GM10847 (cell line): ENCODE results near the gene PRAMEF15.
"Not testable (repeated sequence)": the region's sequence is repeated elsewhere in the genome, so short reads cannot be mapped to it uniquely, and the experiment has no call there.

Source experiments
- POLR2A ChIP-seq: IDR thresholded peaks from 2 replicates; pipeline ENCODE4 v1.6.1; 2011; ENCODE audit not compliant: insufficient read length; ENCODE audit errors: extremely low read depth

Gene PRAMEF15

DNA sequence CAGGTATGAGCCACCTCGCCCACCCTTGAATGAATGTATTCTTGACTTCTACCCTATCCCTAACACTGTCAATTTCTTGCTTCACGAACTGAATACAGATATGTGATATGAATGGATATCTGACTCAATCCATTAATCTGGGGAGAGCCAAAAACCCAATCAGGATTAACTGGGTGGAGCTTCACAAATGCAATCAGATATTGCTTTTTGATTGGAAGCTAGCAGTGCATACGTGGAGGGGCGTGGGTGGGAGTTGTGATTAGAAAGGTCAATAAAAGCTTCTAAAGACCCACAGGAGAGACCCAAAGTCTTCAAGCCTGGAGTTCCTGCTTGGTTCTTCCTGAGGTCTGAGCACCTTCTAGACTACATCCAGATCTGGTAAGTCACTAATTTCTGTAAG lies at the start of gene PRAMEF15:
TSS of gene PRAMEF15 (plus strand) at position 301 of the 400 bp plus-strand sequence. CDS start 2,827 bp downstream, outside the sequence.
- not testable (repeated sequence) for TF ChIP-seq POLR2A

DNA sequence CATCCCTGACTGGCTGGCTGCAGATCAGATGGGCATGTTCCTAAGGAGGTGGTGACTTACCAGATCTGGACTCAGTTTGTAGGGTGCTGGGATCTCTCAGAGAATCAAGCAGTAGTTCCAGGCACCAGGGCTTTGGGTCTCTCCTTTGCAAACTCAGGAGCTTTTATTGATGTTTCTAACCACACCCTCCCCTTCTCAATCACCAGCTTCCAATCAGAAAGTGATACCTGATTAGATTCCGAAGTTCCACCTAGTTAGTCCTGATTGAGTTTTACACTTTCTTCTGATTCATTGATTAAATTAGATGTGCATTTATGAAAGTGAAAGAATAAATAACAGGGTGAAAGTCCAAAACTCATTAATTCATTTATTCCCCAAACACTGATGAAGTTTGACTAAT lies 30.3 kb upstream of the PRAMEF15 start, which contains the start of gene PRAMEF8:
TSS of gene PRAMEF8 (minus strand) at position 101 of the 400 bp plus-strand sequence. CDS start 1,046 bp downstream, outside the sequence.
- TF ChIP-seq POLR2A, result not testable (repeated sequence)

DNA sequence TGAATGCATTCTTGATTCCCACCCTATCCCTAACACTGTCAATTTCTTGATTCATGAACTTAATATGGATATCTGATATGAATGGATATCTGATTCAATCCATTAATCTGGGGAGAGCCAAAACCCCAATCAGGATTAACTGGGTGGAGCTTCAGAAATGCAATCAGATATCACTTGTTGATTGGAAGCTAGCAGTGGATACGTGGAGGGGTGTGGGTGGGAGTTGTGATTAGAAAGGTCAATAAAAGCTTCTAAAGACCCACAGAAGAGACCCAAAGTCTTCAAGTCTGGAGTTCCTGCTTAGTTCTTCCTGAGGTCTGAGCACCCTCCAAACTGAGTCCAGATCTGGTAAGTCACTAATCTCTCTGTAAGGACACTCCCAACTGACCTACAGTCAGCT lies 12.1 kb upstream of the PRAMEF15 start, which contains the start of gene PRAMEF33:
TSS of gene PRAMEF33 (plus strand) at position 301 of the 400 bp plus-strand sequence. CDS start 2,416 bp downstream, outside the sequence.
- not testable (repeated sequence) for TF ChIP-seq POLR2A

DNA sequence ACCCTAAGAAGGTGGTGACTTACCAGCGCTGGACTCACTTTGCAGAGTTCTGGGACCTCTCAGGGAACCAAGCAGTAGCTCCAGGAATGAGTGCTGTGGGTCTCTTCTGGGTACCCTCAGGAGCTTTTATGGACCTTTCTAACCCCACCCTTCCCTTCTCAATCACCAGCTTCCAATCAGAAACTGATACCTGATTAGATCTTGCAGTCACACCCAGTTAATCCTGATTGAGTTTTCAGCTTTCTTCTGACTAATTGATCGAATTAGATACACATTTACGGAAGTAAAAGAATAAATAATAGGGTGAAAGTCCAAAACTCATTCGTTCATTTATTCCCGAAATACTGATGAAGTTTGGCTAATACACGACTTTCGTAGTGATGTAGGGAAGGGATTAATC lies 31.7 kb downstream of the PRAMEF15 start, which contains the start of gene PRAMEF14:
TSS of gene PRAMEF14 (minus strand) at position 101 of the 400 bp plus-strand sequence. CDS start 1,820 bp downstream, outside the sequence.
- not testable (repeated sequence) for TF ChIP-seq POLR2A
